ENCODE results near the gene RBM47.

RBM47 gene

GRCh38 chr4:40379248-40379647, 250.4 kb downstream of the RBM47 start:
- H3K27ac ChIP-seq (replicated peaks) = no peak overlapping the region
- no peak overlapping the region for H3K4me3 ChIP-seq (replicated peaks; ENCODE audit: insufficient read depth, low read length)
- no peak for DNase-seq (ENCODE audit: low read depth in 1 of 2, low spot score in 1 of 2)
- no peaks in the 10 kb centered on the region for H3K27me3 ChIP-seq (ENCODE audit: insufficient read depth, poor library complexity, severe bottlenecking)
- TF ChIP-seq GABPA (IDR thresholded peaks at IDR 0.05; ENCODE audit: low read depth) (no peak), REST (IDR thresholded peaks at IDR 0.05; ENCODE audit: insufficient replicate concordance, low read depth) (no peak), SPI1 (IDR thresholded peaks at IDR 0.05; ENCODE audit: borderline replicate concordance, low read depth) (no peak), POLR2AphosphoS5 (IDR thresholded peaks at IDR 0.05; ENCODE audit: low read depth) (no peak), CTCF (IDR thresholded peaks at IDR 0.05; ENCODE audit: insufficient read depth, low read length) (no peak)

GRCh38 chr4:40378619-40379018, 251.0 kb downstream of the RBM47 start:
- H3K27me3 ChIP-seq (ENCODE audit: insufficient read depth, poor library complexity, severe bottlenecking) = no peaks in the 10 kb centered on the region
- no peak overlapping the region for H3K4me3 ChIP-seq (replicated peaks; ENCODE audit: insufficient read depth, low read length)
- TF ChIP-seq REST (IDR thresholded peaks at IDR 0.05; ENCODE audit: insufficient replicate concordance, low read depth) (no peak), GABPA (IDR thresholded peaks at IDR 0.05; ENCODE audit: low read depth) (no peak), SPI1 (IDR thresholded peaks at IDR 0.05; ENCODE audit: borderline replicate concordance, low read depth) (no peak), POLR2AphosphoS5 (IDR thresholded peaks at IDR 0.05; ENCODE audit: low read depth) (no peak), CTCF (IDR thresholded peaks at IDR 0.05; ENCODE audit: insufficient read depth, low read length) (no peak)
- no peak overlapping the region for H3K27ac ChIP-seq (replicated peaks)
- no peak for DNase-seq (ENCODE audit: low read depth in 1 of 2, low spot score in 1 of 2)

GRCh38 chr4:40377512-40378365, 251.9 kb downstream of the RBM47 start:
- peak; percentile 10 to 24 for DNase-seq (ENCODE audit: low read depth in 1 of 2, low spot score in 1 of 2)
- no peak for TF ChIP-seq SPI1 (IDR thresholded peaks at IDR 0.05; ENCODE audit: borderline replicate concordance, low read depth)
- no peak for TF ChIP-seq GABPA (IDR thresholded peaks at IDR 0.05; ENCODE audit: low read depth)
- TF ChIP-seq POLR2AphosphoS5 (IDR thresholded peaks at IDR 0.05; ENCODE audit: low read depth) = no peak
- TF ChIP-seq REST (IDR thresholded peaks at IDR 0.05; ENCODE audit: insufficient replicate concordance, low read depth) = no peak
- no peak for TF ChIP-seq CTCF (IDR thresholded peaks at IDR 0.05; ENCODE audit: insufficient read depth, low read length)
- Histone ChIP-seq H3K27me3 (ENCODE audit: insufficient read depth, poor library complexity, severe bottlenecking) (no peaks in the 10 kb centered on the region), H3K27ac (replicated peaks) (0 out of 2 replicates have a peak overlapping the region, but pooled peaks have one; percentile 8), H3K4me3 (replicated peaks; ENCODE audit: insufficient read depth, low read length) (no peak overlapping the region)
